Measurements from ENCODE around the gene CDH2. TPM values are rescaled to one million over a fixed set of nuclear protein-coding genes. Genes with fewer than 3 reads are reported as not detected.
A peak's percentile ranks its signal among the peaks of the same experiment; 100 is the strongest.

The CDH2 gene
- total RNA-seq, 1 experiment from 2014 or later: 15.0 TPM

DNA sequence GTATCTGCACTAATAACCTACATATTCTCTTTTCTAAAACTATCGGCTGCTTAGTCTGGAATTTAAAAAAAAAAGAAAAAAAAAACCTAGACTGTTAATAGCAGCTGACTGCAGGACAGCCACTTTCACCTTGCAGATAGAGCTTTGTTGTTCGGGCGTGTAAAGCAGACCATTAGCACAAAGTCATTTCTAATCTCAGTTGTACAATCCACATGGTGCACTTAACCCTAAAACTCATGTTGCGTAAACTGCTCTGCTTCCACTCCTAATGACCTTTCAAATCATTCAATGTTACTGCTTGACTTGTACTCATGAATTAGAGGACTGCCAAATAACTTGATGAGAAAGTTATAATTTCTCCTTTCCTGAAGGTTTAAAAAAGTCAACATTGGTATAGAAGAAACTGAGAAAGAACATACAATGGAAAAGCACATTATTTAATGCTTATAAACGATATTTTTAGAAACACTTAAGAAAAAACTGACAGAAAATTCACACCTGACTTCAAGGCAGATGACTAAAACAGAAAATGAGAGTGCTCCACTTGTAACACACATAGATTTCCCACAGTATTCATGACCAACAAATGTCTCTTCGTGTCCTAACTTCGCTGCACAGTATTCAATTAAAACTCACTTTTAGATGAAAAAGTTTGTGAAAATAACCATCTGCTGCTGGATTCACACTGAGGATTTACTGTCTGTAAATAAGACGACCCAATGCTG lies 2.6 kb downstream of the CDH2 start:
- DNase-seq (ENCODE audit: low spot score): no peak
- Histone ChIP-seq H3K27me3 (replicated peaks; ENCODE audit: insufficient read depth, low read depth, low read length, poor library complexity) (peaks cover 55% of the 10 kb centered on the region), H3K4me1 (ENCODE audit: insufficient read depth, low read length, poor library complexity, severe bottlenecking) (peaks cover 4% of the 10 kb centered on the region), H3K9me3 (ENCODE audit: low read depth, low read length, poor library complexity, severe bottlenecking) (no peaks in the 10 kb centered on the region), H3K36me3 (ENCODE audit: insufficient read depth, low read length, poor library complexity, severe bottlenecking) (no peaks in the 10 kb centered on the region), H3K4me3 (ENCODE audit: low read depth, low read length, poor library complexity, severe bottlenecking) (peak overlapping the region; percentile 51), H3K27ac (ENCODE audit: low read depth, low read length, poor library complexity, severe bottlenecking) (no peak overlapping the region)
- intact Hi-C loops (cut with micrococcal nuclease; ENCODE audit: unreplicated experiment): no loop called here
- ChIA-PET CTCF (no interaction called here), POLR2A (ENCODE audit: low non-redundant PET) (no interaction called here)
- TSS peak; percentile 24 for BruUV-seq (replicated peaks)
- TF ChIP-seq EZH2 (IDR thresholded peaks at IDR 0.05; ENCODE audit: borderline replicate concordance, low read depth, low read length, poor library complexity, severe bottlenecking): no peak
- TF ChIP-seq, protein P1, sequence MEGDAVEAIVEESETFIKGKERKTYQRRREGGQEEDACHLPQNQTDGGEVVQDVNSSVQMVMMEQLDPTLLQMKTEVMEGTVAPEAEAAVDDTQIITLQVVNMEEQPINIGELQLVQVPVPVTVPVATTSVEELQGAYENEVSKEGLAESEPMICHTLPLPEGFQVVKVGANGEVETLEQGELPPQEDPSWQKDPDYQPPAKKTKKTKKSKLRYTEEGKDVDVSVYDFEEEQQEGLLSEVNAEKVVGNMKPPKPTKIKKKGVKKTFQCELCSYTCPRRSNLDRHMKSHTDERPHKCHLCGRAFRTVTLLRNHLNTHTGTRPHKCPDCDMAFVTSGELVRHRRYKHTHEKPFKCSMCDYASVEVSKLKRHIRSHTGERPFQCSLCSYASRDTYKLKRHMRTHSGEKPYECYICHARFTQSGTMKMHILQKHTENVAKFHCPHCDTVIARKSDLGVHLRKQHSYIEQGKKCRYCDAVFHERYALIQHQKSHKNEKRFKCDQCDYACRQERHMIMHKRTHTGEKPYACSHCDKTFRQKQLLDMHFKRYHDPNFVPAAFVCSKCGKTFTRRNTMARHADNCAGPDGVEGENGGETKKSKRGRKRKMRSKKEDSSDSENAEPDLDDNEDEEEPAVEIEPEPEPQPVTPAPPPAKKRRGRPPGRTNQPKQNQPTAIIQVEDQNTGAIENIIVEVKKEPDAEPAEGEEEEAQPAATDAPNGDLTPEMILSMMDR (conservative IDR thresholded peaks at IDR 0.05; ENCODE audit: low read depth, low read length): no peak

GRCh38 chr18:28171837-28172236 lies 5.1 kb downstream of the CDH2 start:
- Histone ChIP-seq H3K9me3 (ENCODE audit: low read depth, low read length, poor library complexity, severe bottlenecking) (no peaks in the 10 kb centered on the region), H3K36me3 (ENCODE audit: insufficient read depth, low read length, poor library complexity, severe bottlenecking) (no peaks in the 10 kb centered on the region), H3K4me3 (ENCODE audit: low read depth, low read length, poor library complexity, severe bottlenecking) (no peak overlapping the region), H3K27me3 (replicated peaks; ENCODE audit: insufficient read depth, low read depth, low read length, poor library complexity) (peaks cover 47% of the 10 kb centered on the region), H3K4me1 (ENCODE audit: insufficient read depth, low read length, poor library complexity, severe bottlenecking) (peaks cover 4% of the 10 kb centered on the region), H3K27ac (ENCODE audit: low read depth, low read length, poor library complexity, severe bottlenecking) (no peak overlapping the region)
- intact Hi-C loops (cut with micrococcal nuclease; ENCODE audit: unreplicated experiment): no loop called here
- DNase-seq (ENCODE audit: low spot score): no peak
- TF ChIP-seq EZH2 (IDR thresholded peaks at IDR 0.05; ENCODE audit: borderline replicate concordance, low read depth, low read length, poor library complexity, severe bottlenecking): no peak
- TF ChIP-seq, protein P1 (conservative IDR thresholded peaks at IDR 0.05; ENCODE audit: low read depth, low read length): no peak
- BruUV-seq (replicated peaks): no TSS peak
- CTCF ChIA-PET: no interaction called here
- POLR2A ChIA-PET (ENCODE audit: low non-redundant PET): no interaction called here

DNA sequence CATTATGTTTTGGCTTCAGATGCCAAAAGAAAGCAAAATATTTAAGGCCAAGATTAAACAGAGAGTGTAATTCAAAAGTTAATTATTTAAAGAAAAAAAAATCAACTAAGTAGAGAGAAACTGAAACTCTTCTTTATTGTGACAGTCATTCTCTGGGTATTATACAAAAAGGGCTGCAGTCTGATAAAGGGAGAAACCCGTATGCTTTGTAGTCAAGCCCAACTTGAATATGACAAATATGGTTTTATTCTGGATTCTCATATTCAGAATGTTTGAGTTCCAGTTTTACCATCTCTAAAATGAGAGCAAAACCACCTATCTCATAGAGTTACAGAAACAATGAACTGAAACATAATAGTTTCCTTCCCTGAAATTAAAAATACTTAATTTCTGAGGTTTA lies 8.2 kb downstream of the CDH2 start:
- ChIA-PET CTCF (no interaction called here), POLR2A (ENCODE audit: low non-redundant PET) (no interaction called here)
- Histone ChIP-seq H3K27ac (ENCODE audit: low read depth, low read length, poor library complexity, severe bottlenecking) (no peak overlapping the region), H3K4me3 (ENCODE audit: low read depth, low read length, poor library complexity, severe bottlenecking) (no peak overlapping the region), H3K4me1 (ENCODE audit: insufficient read depth, low read length, poor library complexity, severe bottlenecking) (no peaks in the 10 kb centered on the region), H3K27me3 (replicated peaks; ENCODE audit: insufficient read depth, low read depth, low read length, poor library complexity) (peaks cover 18% of the 10 kb centered on the region), H3K36me3 (ENCODE audit: insufficient read depth, low read length, poor library complexity, severe bottlenecking) (no peaks in the 10 kb centered on the region), H3K9me3 (ENCODE audit: low read depth, low read length, poor library complexity, severe bottlenecking) (no peaks in the 10 kb centered on the region)
- no TSS peak for BruUV-seq (replicated peaks)
- DNase-seq (ENCODE audit: low spot score): no peak
- intact Hi-C loops (cut with micrococcal nuclease; ENCODE audit: unreplicated experiment): no loop called here
- TF ChIP-seq, protein P1 (conservative IDR thresholded peaks at IDR 0.05; ENCODE audit: low read depth, low read length): no peak
- no peak for TF ChIP-seq EZH2 (IDR thresholded peaks at IDR 0.05; ENCODE audit: borderline replicate concordance, low read depth, low read length, poor library complexity, severe bottlenecking)

Data from A673 (cell line).